Activated CD4-positive, alpha-beta T cell treated with anti-CD3 and anti-CD28 coated beads for 36 hours (primary cell): ENCODE data around the gene ANKRD6. TPM values are rescaled to one million over a fixed set of nuclear protein-coding genes. Genes with fewer than 3 reads are reported as not detected.

ENCODE experiments used
- ATAC-seq: fragments of 200-7000 bp; cut with Tn5 transposase; one replicate; pipeline ENCODE4 v1.10.0; 2021; ENCODE audit warnings: mild to moderate bottlenecking, moderate library complexity
- CTCF ChIA-PET: fragments of 350-600 bp; sonication (Branson Sonifier 250); formaldehyde crosslinking; loops from one replicate; lab custom pipeline; 2021; ENCODE audit warnings: antibody characterized with exemption; lab: Charles Lee
- POLR2A ChIA-PET: fragments of 350-600 bp; sonication (Branson Sonifier 250); formaldehyde crosslinking; loops from one replicate; lab custom pipeline; 2021; ENCODE audit warnings: antibody characterized with exemption, inconsistent platforms; lab: Charles Lee
- DNase-seq: peaks from one replicate; pipeline ENCODE4 v3.0.0-alpha.2; 2020
- H3K27ac Mint-ChIP-seq: one replicate; pipeline ENCODE4 v1.8.0; 2021; ENCODE audit warnings: mixed read lengths
- H3K27me3 Mint-ChIP-seq: one replicate; pipeline ENCODE4 v1.8.0; 2021; ENCODE audit warnings: mixed read lengths
- H3K36me3 Mint-ChIP-seq: one replicate; pipeline ENCODE4 v1.8.0; 2021; ENCODE audit warnings: low read depth, mixed read lengths
- H3K4me1 Mint-ChIP-seq: one replicate; pipeline ENCODE4 v1.8.0; 2021; ENCODE audit warnings: mixed read lengths
- H3K4me3 Mint-ChIP-seq: one replicate; pipeline ENCODE4 v1.8.0; 2021; ENCODE audit warnings: mild to moderate bottlenecking, moderate library complexity, mixed read lengths
- H3K9me3 Mint-ChIP-seq: one replicate; pipeline ENCODE4 v1.8.0; 2021; ENCODE audit warnings: low read depth, mixed read lengths
- intact Hi-C, 2 experiments: fragments of 100-400 bp; cut with DNase I in 1 of 2; cut with micrococcal nuclease in 1 of 2; formaldehyde crosslinking; loops; one replicate each; pipeline versions ENCODE4 v1.14.2 to v1.15.1; 2022 to 2024; cut with DNase I, micrococcal nuclease
- total RNA-seq, 2 experiments: library from RNA; stranded (reverse); gene quantifications; one replicate each; pipeline ENCODE4 v1.2.3, GENCODE V29; 2021

Gene ANKRD6
- total RNA-seq, 2 experiments from 2014 or later, result 2.8 to 2.9 TPM

- Mint-ChIP-seq H3K27me3 (peaks cover 2% of the 10 kb centered on the region), H3K27ac (no peak overlapping the region), H3K36me3 (no peaks in the 10 kb centered on the region), H3K9me3 (no peaks in the 10 kb centered on the region), H3K4me1 (no peaks in the 10 kb centered on the region), H3K4me3 (no peak overlapping the region)
- POLR2A ChIA-PET, result no interaction called here
- no peak for DNase-seq
- intact Hi-C loops, result no loop called here
- ATAC-seq, result no peak
- CTCF ChIA-PET, result interaction anchor here (1.1 kb wide), 1 partner anchor 25 kb away, joined by 3 read pairs; no protein-coding TSS in a partner anchor
Observed at GRCh38 chr6:89492025-89492640, 59.2 kb downstream of the ANKRD6 start.

- CTCF ChIA-PET, result interaction anchor here (0.7 kb wide), 1 partner anchor 68 kb away, joined by 4 read pairs; no protein-coding TSS in a partner anchor
- Mint-ChIP-seq H3K4me3 (no peak overlapping the region), H3K27ac (no peak overlapping the region), H3K9me3 (no peaks in the 10 kb centered on the region), H3K27me3 (peaks cover 2% of the 10 kb centered on the region), H3K4me1 (no peaks in the 10 kb centered on the region), H3K36me3 (no peaks in the 10 kb centered on the region)
- intact Hi-C loops, result no loop called here
- no peak for DNase-seq
- POLR2A ChIA-PET, result no interaction called here
- no peak for ATAC-seq
Observed at GRCh38 chr6:89494131-89494793, 61.3 kb downstream of the ANKRD6 start.

GRCh38 chr6:89495961-89496535 lies 63.1 kb downstream of the ANKRD6 start:
- DNase-seq (no peak), ATAC-seq (no peak)
- Mint-ChIP-seq H3K4me1 (no peaks in the 10 kb centered on the region), H3K4me3 (no peak overlapping the region), H3K27me3 (peaks cover 2% of the 10 kb centered on the region), H3K36me3 (no peaks in the 10 kb centered on the region), H3K9me3 (no peaks in the 10 kb centered on the region), H3K27ac (no peak overlapping the region)
- POLR2A ChIA-PET, result no interaction called here
- CTCF ChIA-PET, result interaction anchor here (0.7 to 1.2 kb wide), 2 partner anchors 42 to 467 kb away, joined by 3 to 5 read pairs; no protein-coding TSS in a partner anchor
- intact Hi-C loops, result no loop called here

- intact Hi-C loops, result no loop called here
- ATAC-seq (no peak), DNase-seq (no peak)
- H3K36me3 Mint-ChIP-seq, result no peaks in the 10 kb centered on the region
- no peaks in the 10 kb centered on the region for H3K9me3 Mint-ChIP-seq
- H3K27ac Mint-ChIP-seq, result no peak overlapping the region
- CTCF ChIA-PET, result interaction anchor here (0.7 kb wide), 1 partner anchor 13 kb away, joined by 3 read pairs; no protein-coding TSS in a partner anchor
- H3K4me3 Mint-ChIP-seq, result no peak overlapping the region
- POLR2A ChIA-PET, result no interaction called here
- H3K4me1 Mint-ChIP-seq, result no peaks in the 10 kb centered on the region
- H3K27me3 Mint-ChIP-seq, result peaks cover 2% of the 10 kb centered on the region
Observed at GRCh38 chr6:89500611-89501010, 67.7 kb downstream of the ANKRD6 start.

- ChIA-PET POLR2A (no interaction called here), CTCF (interaction anchor here (0.7 to 1.4 kb wide), 3 partner anchors 11 to 137 kb away, joined by 3 to 4 read pairs (median 3); partner anchors contain the start of gene LYRM2)
- DNase-seq (no peak), ATAC-seq (no peak)
- H3K9me3 Mint-ChIP-seq, result no peaks in the 10 kb centered on the region
- intact Hi-C loops, result no loop called here
- no peak overlapping the region for H3K4me3 Mint-ChIP-seq
- peaks cover 3% of the 10 kb centered on the region for H3K4me1 Mint-ChIP-seq
- no peak overlapping the region for H3K27ac Mint-ChIP-seq
- peaks cover under 1% of the 10 kb centered on the region for H3K27me3 Mint-ChIP-seq
- H3K36me3 Mint-ChIP-seq, result no peaks in the 10 kb centered on the region
Observed at GRCh38 chr6:89501222-89501621, 68.3 kb downstream of the ANKRD6 start.

- Mint-ChIP-seq H3K36me3 (no peaks in the 10 kb centered on the region), H3K4me3 (no peak overlapping the region), H3K9me3 (no peaks in the 10 kb centered on the region), H3K27ac (no peak overlapping the region), H3K4me1 (peaks cover 3% of the 10 kb centered on the region), H3K27me3 (no peaks in the 10 kb centered on the region)
- intact Hi-C loops, result no loop called here
- ChIA-PET CTCF (interaction anchor here (0.6 to 1.4 kb wide), 3 partner anchors 11 to 137 kb away, joined by 3 to 4 read pairs (median 3); partner anchors contain the start of gene LYRM2), POLR2A (no interaction called here)
- DNase-seq, result no peak
- ATAC-seq, result no peak
Observed at GRCh38 chr6:89501753-89502152, 68.8 kb downstream of the ANKRD6 start.

- Mint-ChIP-seq H3K4me3 (no peak overlapping the region), H3K36me3 (no peaks in the 10 kb centered on the region), H3K27me3 (no peaks in the 10 kb centered on the region), H3K27ac (no peak overlapping the region), H3K4me1 (peaks cover 3% of the 10 kb centered on the region), H3K9me3 (no peaks in the 10 kb centered on the region)
- ChIA-PET CTCF (no interaction called here), POLR2A (no interaction called here)
- intact Hi-C loops, result no loop called here
- DNase-seq (no peak), ATAC-seq (no peak)
Observed at GRCh38 chr6:89503641-89504040, 70.7 kb downstream of the ANKRD6 start.

- intact Hi-C loops, result no loop called here
- ATAC-seq, result no peak
- H3K27me3 Mint-ChIP-seq, result no peaks in the 10 kb centered on the region
- H3K27ac Mint-ChIP-seq, result no peak overlapping the region
- H3K36me3 Mint-ChIP-seq, result no peaks in the 10 kb centered on the region
- ChIA-PET CTCF (no interaction called here), POLR2A (no interaction called here)
- no peaks in the 10 kb centered on the region for H3K9me3 Mint-ChIP-seq
- no peak for DNase-seq
- no peak overlapping the region for H3K4me3 Mint-ChIP-seq
- peaks cover 5% of the 10 kb centered on the region for H3K4me1 Mint-ChIP-seq
Observed at GRCh38 chr6:89505847-89506246, 72.9 kb downstream of the ANKRD6 start.

GRCh38 chr6:89506716-89507617 lies 74.0 kb downstream of the ANKRD6 start:
- CTCF ChIA-PET, result interaction anchor here (0.6 to 1.5 kb wide), 4 partner anchors 12 to 141 kb away, joined by 3 to 4 read pairs (median 4); no protein-coding TSS in a partner anchor
- H3K9me3 Mint-ChIP-seq, result no peaks in the 10 kb centered on the region
- H3K36me3 Mint-ChIP-seq, result no peaks in the 10 kb centered on the region
- DNase-seq (no peak), ATAC-seq (no peak)
- POLR2A ChIA-PET, result no interaction called here
- no peak overlapping the region for H3K27ac Mint-ChIP-seq
- intact Hi-C loops, result no loop called here
- H3K4me1 Mint-ChIP-seq, result peaks cover 5% of the 10 kb centered on the region
- H3K4me3 Mint-ChIP-seq, result no peak overlapping the region
- H3K27me3 Mint-ChIP-seq, result no peaks in the 10 kb centered on the region

GRCh38 chr6:89508755-89509563 lies 76.0 kb downstream of the ANKRD6 start:
- H3K9me3 Mint-ChIP-seq, result no peaks in the 10 kb centered on the region
- H3K27ac Mint-ChIP-seq, result no peak overlapping the region
- DNase-seq, result no peak
- no peaks in the 10 kb centered on the region for H3K36me3 Mint-ChIP-seq
- peaks cover 5% of the 10 kb centered on the region for H3K4me1 Mint-ChIP-seq
- no peaks in the 10 kb centered on the region for H3K27me3 Mint-ChIP-seq
- no peak for ATAC-seq
- intact Hi-C loops, result no loop called here
- POLR2A ChIA-PET, result no interaction called here
- no peak overlapping the region for H3K4me3 Mint-ChIP-seq
- CTCF ChIA-PET, result interaction anchor here (0.5 kb wide), 1 partner anchor 162 kb away, joined by 3 read pairs; no protein-coding TSS in a partner anchor
